SK-N-MC (cell line): ENCODE data around the gene AMZ2.
A peak's percentile ranks its signal among the peaks of the same experiment; 100 is the strongest.
"Not testable (repeated sequence)": the region's sequence is repeated elsewhere in the genome, so short reads cannot be mapped to it uniquely, and the experiment has no call there.

ENCODE experiments used
- DNase-seq: peaks from one replicate; pipeline ENCODE4 v3.0.0-alpha.2; 2011; ENCODE audit warnings: low read depth, low spot score
- H3K27ac ChIP-seq: fragments of 200-600 bp; sonication (generic); 2 replicates; pipeline ENCODE4 v1.5.1; 2016; ENCODE audit warnings: mixed run types
- H3K36me3 ChIP-seq: fragments of 200-600 bp; sonication (generic); 2 replicates; pipeline ENCODE4 v1.6.1; 2017; ENCODE audit warnings: antibody characterized with exemption, low read length, mixed read lengths; ENCODE audit not compliant: insufficient read depth
- H3K4me3 ChIP-seq: fragments of 200-600 bp; sonication (generic); 2 replicates; pipeline ENCODE4 v1.5.1; 2016
- H3K9ac ChIP-seq: fragments of 200-600 bp; sonication (generic); 2 replicates; pipeline ENCODE4 v1.8.0; 2017; ENCODE audit warnings: mixed run types, mixed read lengths; ENCODE audit not compliant: insufficient read length
- H3K9me3 ChIP-seq: fragments of 200-600 bp; sonication (generic); 2 replicates; pipeline ENCODE4 v1.6.1; 2017; ENCODE audit warnings: low read depth, mild to moderate bottlenecking, antibody characterized with exemption, low read length, moderate library complexity, mixed read lengths
- EZH2 ChIP-seq: fragments of 200-600 bp; sonication (generic); IDR thresholded peaks from one replicate; pipeline ENCODE4 v1.6.1; 2017; ENCODE audit warnings: antibody characterized with exemption
- FOXP2 ChIP-seq: optimal IDR thresholded peaks from 2 replicates; pipeline ENCODE3; 2011; ENCODE audit warnings: mild to moderate bottlenecking, moderate library complexity; ENCODE audit not compliant: insufficient read depth; ENCODE audit errors: extremely low read length, control extremely low read depth
- POLR2AphosphoS5 ChIP-seq: IDR thresholded peaks from 2 replicates; pipeline ENCODE4 v1.6.1; 2012; ENCODE audit warnings: mild to moderate bottlenecking, low read depth, low read length, borderline replicate concordance

The AMZ2 gene, protein sequence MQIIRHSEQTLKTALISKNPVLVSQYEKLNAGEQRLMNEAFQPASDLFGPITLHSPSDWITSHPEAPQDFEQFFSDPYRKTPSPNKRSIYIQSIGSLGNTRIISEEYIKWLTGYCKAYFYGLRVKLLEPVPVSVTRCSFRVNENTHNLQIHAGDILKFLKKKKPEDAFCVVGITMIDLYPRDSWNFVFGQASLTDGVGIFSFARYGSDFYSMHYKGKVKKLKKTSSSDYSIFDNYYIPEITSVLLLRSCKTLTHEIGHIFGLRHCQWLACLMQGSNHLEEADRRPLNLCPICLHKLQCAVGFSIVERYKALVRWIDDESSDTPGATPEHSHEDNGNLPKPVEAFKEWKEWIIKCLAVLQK

DNA sequence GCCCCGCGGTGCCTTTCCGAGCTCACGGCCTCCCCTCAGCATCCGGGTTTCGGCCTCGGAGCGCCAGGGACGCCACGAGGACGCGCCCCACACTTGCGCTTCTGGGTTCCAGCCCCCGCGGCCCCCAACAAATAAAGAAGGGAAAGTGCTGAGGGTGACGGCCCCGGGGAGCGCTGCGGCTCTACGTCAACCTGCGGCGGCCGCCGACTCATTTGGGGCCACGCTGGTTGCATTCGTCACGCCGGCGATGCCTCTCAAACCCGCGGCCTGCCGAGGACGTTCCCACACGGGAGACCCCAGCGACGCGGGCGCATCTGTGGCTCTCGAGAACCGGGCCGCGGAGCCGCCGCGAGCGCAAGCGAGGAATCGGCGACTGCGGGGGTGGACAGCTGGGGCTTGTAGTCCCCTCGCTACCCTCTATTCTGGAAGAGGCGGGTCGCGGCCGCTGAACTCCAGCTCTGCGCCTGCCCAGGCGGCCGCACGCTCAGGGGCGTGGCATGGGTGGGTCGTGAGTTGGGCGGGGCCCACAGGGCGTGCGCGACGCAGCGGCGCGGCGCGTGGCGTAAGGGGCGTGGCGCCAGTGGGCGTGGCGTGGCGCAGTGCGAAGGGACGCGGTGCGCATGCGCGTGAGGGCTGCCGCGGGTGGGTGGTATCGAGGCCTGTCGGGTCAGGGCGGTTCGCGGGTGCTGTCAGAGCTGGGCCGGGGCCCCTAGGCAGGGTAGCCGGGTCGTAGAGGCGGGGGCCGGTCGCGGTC is at the start of gene AMZ2:
TSS of gene AMZ2 (plus strand) at position 599 of the 754 bp plus-strand sequence. CDS start 2,145 bp downstream, outside the sequence.
- DNase-seq: peak; percentile 22
- no peak within 1 kb of the TSS for H3K27ac ChIP-seq
- peak within 1 kb of the TSS; percentile 90 for H3K9ac ChIP-seq
- H3K36me3 ChIP-seq: peaks cover 5% of the 10 kb centered on the region; the same call in 1 of the 2 replicates
- TF ChIP-seq POLR2AphosphoS5 (peak; percentile 93), EZH2 (no peak)
- peak within 1 kb of the TSS; percentile 96 for H3K4me3 ChIP-seq
- no peaks in the 10 kb centered on the region for H3K9me3 ChIP-seq

DNA sequence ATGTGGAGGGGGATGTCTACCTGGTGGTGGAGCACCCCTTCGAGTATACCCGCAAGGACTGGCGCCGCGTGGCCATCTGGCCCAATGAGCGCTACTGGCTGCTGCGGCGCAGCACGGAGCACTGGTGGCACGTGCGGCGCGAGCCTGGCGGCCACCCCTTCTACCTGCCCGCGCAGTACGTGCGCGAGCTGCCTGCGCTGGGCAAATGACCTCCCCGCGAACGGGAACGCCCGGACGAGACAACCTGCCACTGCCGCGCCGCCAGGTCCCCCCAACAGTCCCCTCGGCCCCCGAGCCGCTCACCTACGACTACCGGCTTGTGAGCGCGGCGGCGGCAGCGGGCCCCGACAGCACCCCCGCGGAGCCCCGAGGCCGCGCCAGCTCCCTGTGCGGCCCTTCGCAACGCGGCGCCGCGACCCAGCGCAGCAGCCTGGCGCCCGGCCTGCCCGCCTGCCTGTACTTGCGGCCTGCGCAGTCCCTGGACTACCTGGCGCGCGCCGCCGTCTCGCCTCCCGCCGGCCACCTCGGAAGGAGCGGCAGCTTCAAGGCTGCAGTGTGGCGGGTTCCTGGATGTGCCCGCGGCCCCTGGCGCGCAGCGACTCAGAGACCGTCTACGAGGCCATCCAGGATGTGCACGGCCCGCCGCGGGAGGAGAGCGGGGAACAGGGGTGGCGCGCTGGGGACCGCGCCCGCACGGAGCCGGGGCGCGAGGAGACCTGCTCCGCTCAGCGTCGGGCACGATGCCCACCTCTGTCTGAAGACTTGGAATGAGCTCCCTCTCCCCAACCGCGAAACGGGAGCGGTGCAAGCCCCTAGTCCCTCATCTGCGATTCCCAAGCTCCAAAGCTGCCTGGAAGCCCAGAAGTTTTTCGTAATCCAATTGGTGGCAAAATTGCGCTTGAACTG is 48.7 kb upstream of the AMZ2 start:
- Histone ChIP-seq H3K9ac (no peak overlapping the region), H3K4me3 (peak overlapping the region; percentile 61), H3K27ac (no peak overlapping the region), H3K9me3 (no peaks in the 10 kb centered on the region), H3K36me3 (no peaks in the 10 kb centered on the region)
- no peak for DNase-seq
- TF ChIP-seq POLR2AphosphoS5: no peak
- no peak for TF ChIP-seq FOXP2
- TF ChIP-seq EZH2: no peak

DNA sequence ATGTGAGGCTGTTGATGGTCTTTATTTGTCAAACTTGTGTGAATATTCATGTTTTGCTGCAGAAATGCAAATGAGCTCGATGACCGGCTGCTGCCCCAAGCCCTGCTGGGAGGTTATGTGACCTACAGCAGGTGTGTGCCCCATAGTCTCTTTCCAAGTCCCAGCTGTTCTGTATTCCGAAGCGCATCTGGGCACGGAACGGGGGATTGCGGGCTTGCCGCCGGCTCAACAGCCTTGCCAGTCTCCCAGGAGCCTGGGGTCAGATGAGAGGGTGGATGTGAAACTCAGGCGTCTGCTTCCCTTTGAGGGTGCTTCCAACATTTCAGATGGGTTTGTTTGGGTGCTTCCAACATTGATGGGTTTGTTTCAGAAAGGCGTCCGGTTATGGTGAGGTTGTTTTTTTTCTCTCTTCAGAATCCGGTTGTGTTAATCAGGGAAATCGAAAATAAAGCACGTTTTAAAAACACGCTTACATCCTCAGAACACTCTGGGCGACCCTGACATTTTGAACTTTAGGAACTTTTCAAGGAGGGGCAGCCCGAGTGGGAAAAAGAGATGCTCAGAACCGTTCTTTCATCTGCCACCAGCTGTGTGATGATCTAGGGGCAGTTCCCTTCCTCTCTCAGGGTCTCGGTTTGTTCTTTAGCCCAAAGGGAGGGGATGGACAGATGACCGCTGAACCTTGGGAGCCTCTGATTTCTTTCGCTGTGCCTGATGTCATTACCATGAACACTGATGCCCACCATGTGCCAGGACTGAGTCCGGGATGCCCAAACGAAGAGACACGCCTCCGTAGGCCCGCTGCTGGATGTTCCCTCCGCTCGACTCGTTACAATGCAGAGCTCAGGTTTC is 47.8 kb upstream of the AMZ2 start:
- Histone ChIP-seq H3K9ac (no peak overlapping the region), H3K9me3 (no peaks in the 10 kb centered on the region), H3K4me3 (peak overlapping the region; percentile 61), H3K36me3 (no peaks in the 10 kb centered on the region), H3K27ac (no peak overlapping the region)
- no peak for TF ChIP-seq EZH2
- TF ChIP-seq POLR2AphosphoS5: no peak
- no peak for TF ChIP-seq FOXP2
- no peak for DNase-seq

DNA sequence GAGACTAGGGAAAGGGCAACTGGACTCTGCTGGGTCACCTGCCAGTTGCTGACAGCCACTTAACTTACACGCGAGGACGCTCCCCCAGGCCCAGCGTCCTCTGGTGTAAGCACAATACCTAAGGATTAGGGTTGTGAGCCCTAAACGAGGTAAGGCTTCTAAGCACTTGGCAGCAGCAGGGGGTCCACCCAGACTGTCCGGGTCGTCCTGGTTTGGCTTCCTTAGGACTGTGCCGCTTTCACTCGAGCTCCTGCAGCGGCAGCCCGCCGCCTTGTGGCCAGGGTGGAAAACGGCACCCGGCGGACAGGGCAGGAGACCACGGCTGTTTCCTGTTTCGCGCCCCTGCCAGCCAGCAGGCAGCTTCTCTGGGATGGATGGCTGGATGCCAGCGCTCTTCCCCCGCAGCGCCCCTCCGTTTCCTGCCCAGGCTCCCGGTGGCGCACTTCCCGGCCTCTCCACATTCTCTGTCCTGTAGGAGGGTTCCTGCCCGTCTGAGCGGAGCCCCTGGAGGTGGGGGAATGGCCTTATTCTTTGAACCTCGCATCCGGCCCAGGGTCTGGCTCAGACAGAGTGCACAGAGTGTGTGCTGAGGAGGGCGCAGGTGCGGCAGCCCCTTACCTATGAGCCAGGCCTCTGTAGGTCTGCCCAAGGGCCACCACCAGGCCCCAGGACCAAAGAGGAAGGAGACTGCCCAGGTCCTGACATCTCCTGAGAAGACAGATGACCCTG is 47.0 kb upstream of the AMZ2 start:
- TF ChIP-seq FOXP2 (no peak), POLR2AphosphoS5 (no peak), EZH2 (no peak)
- peak overlapping the region; percentile 50 for H3K4me3 ChIP-seq
- H3K9ac ChIP-seq: no peak overlapping the region
- DNase-seq: peak; percentile 30
- H3K27ac ChIP-seq: no peak overlapping the region
- no peaks in the 10 kb centered on the region for H3K36me3 ChIP-seq
- no peaks in the 10 kb centered on the region for H3K9me3 ChIP-seq

DNA sequence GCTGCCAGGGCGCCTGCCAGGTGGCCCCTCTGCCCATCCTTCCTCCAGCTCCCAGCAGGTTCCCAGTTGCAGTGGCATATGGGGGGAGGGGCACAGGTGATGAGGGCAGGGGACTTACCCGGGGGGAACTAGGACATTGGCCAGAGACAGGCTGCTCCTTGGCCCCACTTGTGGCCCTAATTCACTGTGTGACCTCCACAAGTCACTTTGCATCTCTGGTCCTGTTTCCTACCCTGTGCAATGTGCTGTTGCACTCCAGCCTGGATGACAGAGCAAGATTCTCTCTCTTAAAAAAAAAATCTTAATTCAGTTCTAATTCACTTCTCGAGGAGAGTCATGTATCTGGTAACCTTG is 46.4 kb upstream of the AMZ2 start:
- not testable (repeated sequence) for H3K36me3 ChIP-seq, DNase-seq, H3K4me3 ChIP-seq, H3K27ac ChIP-seq, H3K9ac ChIP-seq, H3K9me3 ChIP-seq

DNA sequence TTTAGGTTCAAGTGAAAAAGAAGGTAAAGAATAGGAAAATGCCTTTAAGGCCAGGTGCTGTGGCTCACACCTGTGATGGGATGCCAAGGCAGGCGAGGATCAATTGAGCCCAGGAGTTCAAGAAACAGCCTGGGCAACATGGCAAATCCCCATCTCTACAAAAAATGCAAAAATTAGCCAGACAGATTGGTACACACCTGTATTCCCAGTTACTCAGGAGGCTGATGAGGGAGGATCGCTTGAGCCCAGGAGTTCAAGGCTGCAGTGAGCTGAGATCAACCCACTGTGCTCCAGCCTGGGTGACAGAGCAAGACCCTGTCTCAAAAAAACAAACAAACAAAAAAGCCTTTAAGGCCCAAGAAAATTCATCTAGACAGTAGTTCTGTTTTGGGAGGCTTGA is 45.5 kb upstream of the AMZ2 start:
- not testable (repeated sequence) for H3K9me3 ChIP-seq, H3K9ac ChIP-seq, H3K36me3 ChIP-seq, H3K27ac ChIP-seq, DNase-seq, H3K4me3 ChIP-seq

DNA sequence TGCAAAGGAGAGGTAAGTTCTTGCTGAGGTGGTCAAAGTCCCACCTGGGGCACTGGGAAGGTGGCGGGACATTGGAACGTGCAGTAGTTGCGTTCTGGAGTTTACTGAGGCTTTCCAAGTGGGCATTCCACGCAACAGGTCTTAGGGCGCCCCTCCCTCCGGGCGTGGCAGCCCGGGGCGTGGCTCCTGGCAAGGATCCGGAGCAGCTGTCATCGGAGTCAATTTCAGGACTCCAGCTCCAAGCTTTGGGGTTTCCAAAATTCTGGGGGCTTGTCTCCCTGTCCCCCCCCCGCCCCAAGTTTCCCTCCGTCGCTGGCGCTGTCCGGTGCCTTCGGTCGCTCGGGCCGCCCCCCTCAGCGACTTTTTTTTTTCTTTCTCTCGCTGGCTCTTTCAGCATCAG is 43.1 kb upstream of the AMZ2 start:
- Histone ChIP-seq H3K36me3 (no peaks in the 10 kb centered on the region), H3K27ac (no peak overlapping the region)

DNA sequence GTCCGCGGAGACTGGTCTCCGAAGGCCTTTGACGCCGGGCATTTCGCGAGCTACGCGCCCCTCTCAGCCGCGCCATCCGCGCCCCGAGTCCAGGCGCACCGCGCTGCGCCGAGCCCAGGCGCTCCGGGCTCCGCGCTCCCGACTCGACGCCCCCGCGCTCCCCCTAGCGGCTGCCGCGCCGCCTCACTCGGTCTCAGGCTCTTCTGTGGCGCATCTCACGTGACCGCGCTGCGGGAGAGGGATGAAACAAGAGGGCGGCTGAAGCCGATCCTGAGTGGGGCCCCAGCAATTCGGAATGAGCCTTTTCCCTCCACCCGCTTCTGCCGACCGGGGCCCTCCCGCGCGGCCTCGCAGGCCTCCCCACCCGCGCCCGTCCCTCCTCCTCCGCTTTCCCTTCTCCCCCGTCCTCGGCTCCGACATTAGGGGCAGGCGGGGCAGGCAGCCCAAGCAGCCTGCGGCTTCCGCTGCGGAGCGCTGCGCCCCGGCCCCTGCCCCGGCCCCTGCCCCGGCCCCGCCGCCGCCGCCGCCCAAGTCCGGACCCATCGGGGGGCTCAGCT is 42.5 kb upstream of the AMZ2 start:
- peak overlapping the region; percentile 65 for H3K9ac ChIP-seq
- no peak overlapping the region for H3K27ac ChIP-seq
- peaks cover 4% of the 10 kb centered on the region; the same call in 1 of the 2 replicates for H3K36me3 ChIP-seq

More for the DNA sequence above, 43.1 kb upstream of the AMZ2 start:
- peak overlapping the region; percentile 57 for H3K9ac ChIP-seq
- no peaks in the 10 kb centered on the region for H3K9me3 ChIP-seq
- peak overlapping the region; percentile 92 for H3K4me3 ChIP-seq
- TF ChIP-seq POLR2AphosphoS5 (no peak), FOXP2 (no peak), EZH2 (no peak)
- no peak for DNase-seq

More for the DNA sequence above, 42.5 kb upstream of the AMZ2 start:
- Histone ChIP-seq H3K4me3 (peak overlapping the region; percentile 92), H3K9me3 (no peaks in the 10 kb centered on the region)
- no peak for DNase-seq
- TF ChIP-seq EZH2 (no peak), FOXP2 (no peak), POLR2AphosphoS5 (peak; percentile 55; the same call in 1 of the 2 replicates)
